Stomach (tissue), 4 donors: ENCODE measurements around the gene RPS18.
"Not testable (repeated sequence)": the region's sequence is repeated elsewhere in the genome, so short reads cannot be mapped to it uniquely, and the experiment has no call there.

Experiments
- CTCF ChIP-seq, 7 experiments: fragments of 450-650 bp in 4 of 7; fragments of 200-600 bp in 3 of 7; sonication (generic) in 3 of 7; IDR thresholded peaks; one replicate each; pipeline ENCODE4 v1.5.1; 2016 to 2019; ENCODE audit warnings: antibody characterized with exemption in 7 of 7, control low read depth in 2 of 7, mild to moderate bottlenecking in 1 of 7
- EP300 ChIP-seq: sonication (generic); formaldehyde crosslinking; IDR thresholded peaks from one replicate; pipeline ENCODE4 v1.6.1; 2017; ENCODE audit warnings: antibody characterized with exemption
- POLR2A ChIP-seq, 4 donors: fragments of 450-650 bp; IDR thresholded peaks; one replicate each; pipeline ENCODE4 v1.6.1; 2016; ENCODE audit warnings: antibody characterized with exemption in 4 of 4, control low read depth in 2 of 4, mild to moderate bottlenecking in 1 of 4, moderate library complexity in 1 of 4

- TF ChIP-seq CTCF (IDR thresholded peaks at IDR 0.05); EP300; POLR2A (IDR thresholded peaks at IDR 0.05): not testable (repeated sequence)
Measured at GRCh38 chr6:33275795-33276580, 4.1 kb downstream of the RPS18 start.
